Adrenal gland (tissue), 5 donors: ENCODE measurements around the gene ADAMTS13.

Experiments used
- POLR2A ChIP-seq, 2 donors: fragments of 450-650 bp; IDR thresholded peaks; one replicate each; pipeline ENCODE4 v1.6.1; 2017; ENCODE audit warnings: antibody characterized with exemption in 2 of 2, mild to moderate bottlenecking in 2 of 2, moderate library complexity in 1 of 2
- TF ChIP-seq, protein P1 (sequence below), 6 experiments: fragments of 450-650 bp in 4 of 6; fragments of 200-600 bp in 2 of 6; sonication (generic) in 1 of 6; IDR thresholded peaks; 1 replicate in 5 of 6; 2 replicates in 1 of 6; pipeline versions ENCODE4 v1.5.1 to v1.8.0; 2016 to 2021; ENCODE audit warnings: antibody characterized with exemption in 6 of 6, mild to moderate bottlenecking in 2 of 6, moderate library complexity in 1 of 6
- donor health status: DM: no; HTN: no; CAD: no.

DNA sequence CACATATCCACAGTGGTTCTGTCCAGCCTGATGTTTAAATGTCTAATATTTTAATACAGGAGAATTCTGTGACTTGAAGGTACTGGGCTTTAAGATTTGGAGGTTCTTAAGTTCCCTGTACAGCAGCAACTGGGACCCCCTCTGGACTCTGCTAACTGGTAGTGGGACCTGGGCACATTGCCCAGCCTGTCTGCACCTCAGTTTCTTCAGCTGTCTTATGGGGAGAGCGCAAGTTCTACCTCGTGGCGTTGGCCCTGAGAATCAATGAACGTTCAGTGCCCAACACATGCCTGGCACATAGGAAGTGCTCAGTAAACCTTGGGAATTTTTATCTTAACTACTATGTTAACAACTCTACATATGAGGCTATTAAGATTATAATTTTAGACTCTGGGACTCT is 55.3 kb downstream of the ADAMTS13 start:
- TF ChIP-seq POLR2A (IDR thresholded peaks at IDR 0.05): no peak
- TF ChIP-seq, protein P1, sequence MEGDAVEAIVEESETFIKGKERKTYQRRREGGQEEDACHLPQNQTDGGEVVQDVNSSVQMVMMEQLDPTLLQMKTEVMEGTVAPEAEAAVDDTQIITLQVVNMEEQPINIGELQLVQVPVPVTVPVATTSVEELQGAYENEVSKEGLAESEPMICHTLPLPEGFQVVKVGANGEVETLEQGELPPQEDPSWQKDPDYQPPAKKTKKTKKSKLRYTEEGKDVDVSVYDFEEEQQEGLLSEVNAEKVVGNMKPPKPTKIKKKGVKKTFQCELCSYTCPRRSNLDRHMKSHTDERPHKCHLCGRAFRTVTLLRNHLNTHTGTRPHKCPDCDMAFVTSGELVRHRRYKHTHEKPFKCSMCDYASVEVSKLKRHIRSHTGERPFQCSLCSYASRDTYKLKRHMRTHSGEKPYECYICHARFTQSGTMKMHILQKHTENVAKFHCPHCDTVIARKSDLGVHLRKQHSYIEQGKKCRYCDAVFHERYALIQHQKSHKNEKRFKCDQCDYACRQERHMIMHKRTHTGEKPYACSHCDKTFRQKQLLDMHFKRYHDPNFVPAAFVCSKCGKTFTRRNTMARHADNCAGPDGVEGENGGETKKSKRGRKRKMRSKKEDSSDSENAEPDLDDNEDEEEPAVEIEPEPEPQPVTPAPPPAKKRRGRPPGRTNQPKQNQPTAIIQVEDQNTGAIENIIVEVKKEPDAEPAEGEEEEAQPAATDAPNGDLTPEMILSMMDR (IDR thresholded peaks at IDR 0.05): no peak
